ENCODE results near the gene DEFB124.

- TF ChIP-seq CTCF (IDR thresholded peaks at IDR 0.05), result peak; percentile 17 to 32 (median 22)
- no peak for TF ChIP-seq POLR2A (IDR thresholded peaks at IDR 0.05)
These were observed 19.2 kb upstream of the DEFB124 start for GRCh38 chr20:31494131-31494530.

Data from right lobe of liver (tissue), 4 donors.